ENCODE measurements around the gene SUFU.

DNA sequence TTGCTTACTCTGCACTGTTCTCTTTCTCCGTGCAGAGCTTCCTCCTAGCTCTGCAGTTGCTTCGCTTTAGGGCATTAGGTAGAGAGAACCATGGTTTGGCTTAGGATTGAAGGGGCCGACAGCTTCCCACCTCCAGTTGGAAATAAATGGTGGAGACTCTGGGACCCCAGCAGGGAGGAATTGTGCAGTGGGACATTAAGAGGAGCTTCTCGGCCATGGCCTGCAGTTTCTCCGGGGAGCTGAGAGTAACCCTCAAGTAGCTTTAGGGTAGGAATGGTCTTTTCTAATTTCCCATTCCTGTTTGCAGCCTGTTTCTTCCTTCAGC, 1.2 kb downstream of the SUFU start:
- TF ChIP-seq, protein P1, sequence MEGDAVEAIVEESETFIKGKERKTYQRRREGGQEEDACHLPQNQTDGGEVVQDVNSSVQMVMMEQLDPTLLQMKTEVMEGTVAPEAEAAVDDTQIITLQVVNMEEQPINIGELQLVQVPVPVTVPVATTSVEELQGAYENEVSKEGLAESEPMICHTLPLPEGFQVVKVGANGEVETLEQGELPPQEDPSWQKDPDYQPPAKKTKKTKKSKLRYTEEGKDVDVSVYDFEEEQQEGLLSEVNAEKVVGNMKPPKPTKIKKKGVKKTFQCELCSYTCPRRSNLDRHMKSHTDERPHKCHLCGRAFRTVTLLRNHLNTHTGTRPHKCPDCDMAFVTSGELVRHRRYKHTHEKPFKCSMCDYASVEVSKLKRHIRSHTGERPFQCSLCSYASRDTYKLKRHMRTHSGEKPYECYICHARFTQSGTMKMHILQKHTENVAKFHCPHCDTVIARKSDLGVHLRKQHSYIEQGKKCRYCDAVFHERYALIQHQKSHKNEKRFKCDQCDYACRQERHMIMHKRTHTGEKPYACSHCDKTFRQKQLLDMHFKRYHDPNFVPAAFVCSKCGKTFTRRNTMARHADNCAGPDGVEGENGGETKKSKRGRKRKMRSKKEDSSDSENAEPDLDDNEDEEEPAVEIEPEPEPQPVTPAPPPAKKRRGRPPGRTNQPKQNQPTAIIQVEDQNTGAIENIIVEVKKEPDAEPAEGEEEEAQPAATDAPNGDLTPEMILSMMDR (IDR thresholded peaks at IDR 0.05): no peak
- TF ChIP-seq POLR2A (IDR thresholded peaks at IDR 0.05) (no peak), POLR2AphosphoS5 (IDR thresholded peaks at IDR 0.05) (no peak), EP300 (IDR thresholded peaks at IDR 0.05) (no peak)

Measured in stomach (tissue), 4 donors.